HepG2 (cell line): ENCODE results near the gene FHIT. TPM values are rescaled to one million over a fixed set of nuclear protein-coding genes. Genes with fewer than 3 reads are reported as not detected.

ENCODE experiments used
- ATAC-seq: fragments of 200-7000 bp; cut with Tn5 transposase; 3 replicates; pipeline ENCODE4 v1.9.1; 2020; ENCODE audit warnings: mild to moderate bottlenecking, moderate library complexity
- BruUV-seq: library from RNA; stranded (reverse); fragments of 400-500 nt; replicated peaks from 2 replicates; lab custom pipeline; 2021; lab: Mats Ljungman, UMichigan
- CTCF ChIA-PET: fragments of 300-600 bp; formaldehyde crosslinking; extraction: SDS; loops from one replicate; lab custom pipeline; 2021; ENCODE audit warnings: low total read pairs, inconsistent platforms, low intra/inter-chr PET ratio; lab: Yijun Ruan, JAX
- POLR2A ChIA-PET: fragments of 350-600 bp; sonication (Branson Sonifier 250); formaldehyde crosslinking; loops from one replicate; lab custom pipeline; 2020; ENCODE audit warnings: antibody characterized with exemption, inconsistent platforms; lab: Yijun Ruan, JAX
- DNase-seq: peaks from one replicate; pipeline ENCODE4 v3.0.0-alpha.2; 2015; ENCODE audit warnings: low spot score
- FAIRE-seq: peaks from 3 replicates; lab custom pipeline; 2011; peaks lifted over from hg19 to GRCh38; lab: Jason Lieb, UNC
- H2AFZ ChIP-seq: one replicate; pipeline ENCODE4 v1.6.1; 2011; ENCODE audit warnings: low read length, inconsistent platforms
- H3K27ac ChIP-seq: fragments of 300-600 bp; 3 replicates; pipeline ENCODE4 v1.8.0; 2011; ENCODE audit warnings: mixed run types, mild to moderate bottlenecking, mixed read lengths, low read length, inconsistent platforms; ENCODE audit not compliant: insufficient read depth; ENCODE audit errors: extremely low read length
- H3K27me3 ChIP-seq, 2 experiments: fragments of 200-600 bp in 1 of 2; 2 replicates in 1 of 2; 3 replicates in 1 of 2; pipeline versions ENCODE4 v1.6.0 to v1.8.0; 2011; ENCODE audit warnings: low read length in 2 of 2, mild to moderate bottlenecking in 2 of 2, moderate library complexity in 2 of 2, inconsistent platforms in 1 of 2; ENCODE audit not compliant: insufficient read depth in 2 of 2, control insufficient read depth in 1 of 2
- H3K36me3 ChIP-seq, 2 experiments: fragments of 200-600 bp in 1 of 2; replicated peaks in 1 of 2; 2 replicates in 1 of 2; 3 replicates in 1 of 2; pipeline versions ENCODE4 v1.5.1 to v1.8.0; 2011; ENCODE audit warnings: low read length in 2 of 2, inconsistent platforms in 1 of 2; ENCODE audit not compliant: insufficient read depth in 2 of 2, control insufficient read depth in 1 of 2
- H3K4me1 ChIP-seq: 2 replicates; pipeline ENCODE4 v1.5.1; 2012; ENCODE audit warnings: low read length, inconsistent platforms; ENCODE audit not compliant: insufficient read depth
- H3K4me2 ChIP-seq: 2 replicates; pipeline ENCODE4 v1.6.0; 2011; ENCODE audit warnings: low read depth, low read length, inconsistent platforms
- H3K4me3 ChIP-seq, 3 experiments: fragments of 200-600 bp in 1 of 3; sonication (generic), shearing (Covaris generic) in 1 of 3; replicated peaks in 1 of 3; 2 replicates each; pipeline ENCODE4 v1.5.1; 2011 to 2016; ENCODE audit warnings: low read length in 3 of 3, inconsistent platforms in 2 of 3, low read depth in 2 of 3, mild to moderate bottlenecking in 2 of 3, control low read depth in 1 of 3, mixed read lengths in 1 of 3; ENCODE audit not compliant: insufficient read depth in 1 of 3
- H3K79me2 ChIP-seq: one replicate; pipeline ENCODE4 v1.6.1; 2011; ENCODE audit warnings: low read length, inconsistent platforms; ENCODE audit not compliant: insufficient read depth
- H3K9ac ChIP-seq: 2 replicates; pipeline ENCODE4 v1.6.0; 2011; ENCODE audit warnings: mild to moderate bottlenecking, low read depth, low read length, inconsistent platforms; ENCODE audit not compliant: insufficient read depth
- H3K9me3 ChIP-seq: 2 replicates; pipeline ENCODE4 v1.5.1; 2012; ENCODE audit warnings: mild to moderate bottlenecking, low read length
- H4K20me1 ChIP-seq: 2 replicates; pipeline ENCODE4 v1.6.0; 2011; ENCODE audit warnings: inconsistent platforms, mild to moderate bottlenecking, low read length, moderate library complexity; ENCODE audit not compliant: insufficient read depth
- FLYWCH1 ChIP-seq: sonication (generic); formaldehyde crosslinking; IDR thresholded peaks from 2 replicates; pipeline ENCODE4 v1.8.1; 2023; ENCODE audit warnings: mild to moderate bottlenecking, missing genetic modification reagents
- HHEX ChIP-seq: IDR thresholded peaks from 2 replicates; pipeline ENCODE4 v1.6.1; 2016; ENCODE audit warnings: control low read depth
- HNRNPL ChIP-seq: fragments of 200-400 bp; formaldehyde crosslinking; IDR thresholded peaks from 2 replicates; pipeline ENCODE4 v1.6.1; 2017; ENCODE audit warnings: mild to moderate bottlenecking, low read depth, low read length
- JUN ChIP-seq: sonication (generic); formaldehyde crosslinking; IDR thresholded peaks from 2 replicates; pipeline ENCODE4 v1.4.0; 2020; ENCODE audit warnings: mild to moderate bottlenecking, missing genetic modification reagents
- ZNF768 ChIP-seq: sonication (generic); formaldehyde crosslinking; IDR thresholded peaks from 2 replicates; pipeline ENCODE4 v1.4.0; 2020; ENCODE audit warnings: missing genetic modification reagents
- WGBS: methylation state at CpG from one replicate; pipeline ENCODE4 v1.1.6; 2017; ENCODE audit warnings: low lambda C conversion rate; 5-methylcytosine and 5-hydroxymethylcytosine counted together
- in situ Hi-C: cut with HindIII; loops from 2 replicates; pipeline ENCODE4 v1.10.0; 2017; ENCODE audit warnings: low pct_unique_long_range_greater_than_20kb; ENCODE audit not compliant: extremely low pct_ligation_motif_present
- intact Hi-C: fragments of 100-400 bp; cut with micrococcal nuclease; formaldehyde crosslinking; loops from one replicate; pipeline ENCODE4 v1.10.0; 2022; ENCODE audit not compliant: unreplicated experiment
- polyA plus RNA-seq, 8 experiments: library from polyadenylated mRNA; depleted of rRNA in 3 of 8; stranded (reverse) in 7 of 8; unstranded in 1 of 8; fragments of >200 nt; fragmentation: Illumina TruSeq in 4 of 8; extraction: Trizol in 4 of 8; gene quantifications; 2 replicates each; pipeline versions ENCODE4 v1.2.1 to v1.2.3, GENCODE V29; 2011 to 2016; ENCODE audit warnings: low read depth in 4 of 8, missing spikeins in 1 of 8, mixed read lengths in 1 of 8; ENCODE audit not compliant: insufficient read depth in 1 of 8
- total RNA-seq, 5 experiments: library from RNA; depleted of rRNA; stranded (reverse); fragments of >200 nt; fragmentation: Illumina TruSeq; extraction: Trizol; gene quantifications; 2 replicates each; pipeline ENCODE4 v1.2.3, GENCODE V29; 2016; ENCODE audit warnings: low read depth in 1 of 5
- TF ChIP-seq, protein P1 (sequence below): fragments of 450-650 bp; IDR thresholded peaks from 2 replicates; pipeline ENCODE4 v1.6.1; 2017; ENCODE audit warnings: mild to moderate bottlenecking
- TF ChIP-seq, protein P2 (sequence below): sonication (generic); formaldehyde crosslinking; IDR thresholded peaks from 2 replicates; pipeline ENCODE4 v1.8.0; 2022; ENCODE audit warnings: low read depth, missing genetic modification reagents
- TF ChIP-seq, protein P3 (sequence below): sonication (generic); formaldehyde crosslinking; IDR thresholded peaks from 2 replicates; pipeline ENCODE4 v1.5.0; 2020; ENCODE audit warnings: mild to moderate bottlenecking, missing genetic modification reagents
- TF ChIP-seq, protein P4 (sequence below): sonication (generic); formaldehyde crosslinking; IDR thresholded peaks from 2 replicates; pipeline ENCODE4 v1.8.1; 2023; ENCODE audit warnings: mild to moderate bottlenecking, missing genetic modification reagents

FHIT gene
- total and polyA plus RNA-seq, 2 of the 13 experiments (the other 11 are each of a cell fraction or from before 2014, with no cell fraction given): 4.0 to 4.6 TPM

DNA sequence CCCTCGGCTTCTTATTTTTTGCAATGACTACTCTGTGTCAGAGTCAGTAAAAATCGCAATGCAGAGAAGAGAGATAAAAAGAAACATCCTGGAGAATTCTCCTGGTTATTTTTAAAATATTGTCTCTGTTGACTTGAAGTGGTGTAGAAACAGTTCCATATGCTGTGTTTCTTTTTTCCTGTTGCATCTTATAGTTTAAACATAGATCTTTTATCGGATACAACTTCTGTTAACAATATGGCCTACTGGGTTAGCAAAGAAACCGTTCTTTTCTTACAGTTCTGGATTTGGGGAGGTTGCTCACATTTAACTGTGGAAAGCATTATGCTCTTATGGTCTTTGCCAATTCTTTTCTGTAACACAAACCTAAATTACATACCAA is 1432.3 kb downstream of the FHIT start:
- Histone ChIP-seq H3K27ac (no peak overlapping the region), H3K4me3 (no peak overlapping the region), H3K4me2 (no peak overlapping the region), H3K4me1 (peaks cover 16% of the 10 kb centered on the region; the same call in 1 of the 2 replicates), H3K79me2 (no peaks in the 10 kb centered on the region), H2AFZ (no peak overlapping the region), H3K36me3 (no peaks in the 10 kb centered on the region), H3K27me3 (no peaks in the 10 kb centered on the region; a peak in 1 of 5 replicates), H3K9ac (no peak overlapping the region), H3K9me3 (no peaks in the 10 kb centered on the region), H4K20me1 (no peaks in the 10 kb centered on the region)
- ChIA-PET POLR2A (no interaction called here), CTCF (no interaction called here)
- intact Hi-C loops: no loop called here
- in situ Hi-C loops: no loop called here
- ATAC-seq (no peak), FAIRE-seq (no peak), DNase-seq (no peak)
- WGBS: 70% methylated on average over 4 of the region's 4 CpGs
- TF ChIP-seq JUN (CRISPR knock-in tag): no peak
- TF ChIP-seq ZNF768: no peak
- TF ChIP-seq, protein P1, sequence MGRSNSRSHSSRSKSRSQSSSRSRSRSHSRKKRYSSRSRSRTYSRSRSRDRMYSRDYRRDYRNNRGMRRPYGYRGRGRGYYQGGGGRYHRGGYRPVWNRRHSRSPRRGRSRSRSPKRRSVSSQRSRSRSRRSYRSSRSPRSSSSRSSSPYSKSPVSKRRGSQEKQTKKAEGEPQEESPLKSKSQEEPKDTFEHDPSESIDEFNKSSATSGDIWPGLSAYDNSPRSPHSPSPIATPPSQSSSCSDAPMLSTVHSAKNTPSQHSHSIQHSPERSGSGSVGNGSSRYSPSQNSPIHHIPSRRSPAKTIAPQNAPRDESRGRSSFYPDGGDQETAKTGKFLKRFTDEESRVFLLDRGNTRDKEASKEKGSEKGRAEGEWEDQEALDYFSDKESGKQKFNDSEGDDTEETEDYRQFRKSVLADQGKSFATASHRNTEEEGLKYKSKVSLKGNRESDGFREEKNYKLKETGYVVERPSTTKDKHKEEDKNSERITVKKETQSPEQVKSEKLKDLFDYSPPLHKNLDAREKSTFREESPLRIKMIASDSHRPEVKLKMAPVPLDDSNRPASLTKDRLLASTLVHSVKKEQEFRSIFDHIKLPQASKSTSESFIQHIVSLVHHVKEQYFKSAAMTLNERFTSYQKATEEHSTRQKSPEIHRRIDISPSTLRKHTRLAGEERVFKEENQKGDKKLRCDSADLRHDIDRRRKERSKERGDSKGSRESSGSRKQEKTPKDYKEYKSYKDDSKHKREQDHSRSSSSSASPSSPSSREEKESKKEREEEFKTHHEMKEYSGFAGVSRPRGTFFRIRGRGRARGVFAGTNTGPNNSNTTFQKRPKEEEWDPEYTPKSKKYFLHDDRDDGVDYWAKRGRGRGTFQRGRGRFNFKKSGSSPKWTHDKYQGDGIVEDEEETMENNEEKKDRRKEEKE: no peak
- TF ChIP-seq, protein P2, sequence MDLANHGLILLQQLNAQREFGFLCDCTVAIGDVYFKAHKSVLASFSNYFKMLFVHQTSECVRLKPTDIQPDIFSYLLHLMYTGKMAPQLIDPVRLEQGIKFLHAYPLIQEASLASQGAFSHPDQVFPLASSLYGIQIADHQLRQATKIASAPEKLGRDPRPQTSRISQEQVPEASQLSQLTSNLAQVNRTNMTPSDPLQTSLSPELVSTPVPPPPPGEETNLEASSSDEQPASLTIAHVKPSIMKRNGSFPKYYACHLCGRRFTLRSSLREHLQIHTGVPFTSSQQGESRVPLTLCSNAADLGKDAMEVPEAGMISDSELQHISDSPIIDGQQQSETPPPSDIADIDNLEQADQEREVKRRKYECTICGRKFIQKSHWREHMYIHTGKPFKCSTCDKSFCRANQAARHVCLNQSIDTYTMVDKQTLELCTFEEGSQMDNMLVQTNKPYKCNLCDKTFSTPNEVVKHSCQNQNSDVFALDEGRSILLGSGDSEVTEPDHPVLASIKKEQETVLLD (CRISPR knock-in tag): no peak
- TF ChIP-seq FLYWCH1: no peak
- no peak for TF ChIP-seq HNRNPL
- TF ChIP-seq HHEX (CRISPR knock-in tag): no peak
- TF ChIP-seq, protein P3, sequence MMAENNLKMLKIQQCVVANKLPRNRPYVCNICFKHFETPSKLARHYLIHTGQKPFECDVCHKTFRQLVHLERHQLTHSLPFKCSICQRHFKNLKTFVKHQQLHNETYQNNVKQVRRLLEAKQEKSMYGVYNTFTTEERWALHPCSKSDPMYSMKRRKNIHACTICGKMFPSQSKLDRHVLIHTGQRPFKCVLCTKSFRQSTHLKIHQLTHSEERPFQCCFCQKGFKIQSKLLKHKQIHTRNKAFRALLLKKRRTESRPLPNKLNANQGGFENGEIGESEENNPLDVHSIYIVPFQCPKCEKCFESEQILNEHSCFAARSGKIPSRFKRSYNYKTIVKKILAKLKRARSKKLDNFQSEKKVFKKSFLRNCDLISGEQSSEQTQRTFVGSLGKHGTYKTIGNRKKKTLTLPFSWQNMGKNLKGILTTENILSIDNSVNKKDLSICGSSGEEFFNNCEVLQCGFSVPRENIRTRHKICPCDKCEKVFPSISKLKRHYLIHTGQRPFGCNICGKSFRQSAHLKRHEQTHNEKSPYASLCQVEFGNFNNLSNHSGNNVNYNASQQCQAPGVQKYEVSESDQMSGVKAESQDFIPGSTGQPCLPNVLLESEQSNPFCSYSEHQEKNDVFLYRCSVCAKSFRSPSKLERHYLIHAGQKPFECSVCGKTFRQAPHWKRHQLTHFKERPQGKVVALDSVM (CRISPR knock-in tag): no peak
- TF ChIP-seq, protein P4, sequence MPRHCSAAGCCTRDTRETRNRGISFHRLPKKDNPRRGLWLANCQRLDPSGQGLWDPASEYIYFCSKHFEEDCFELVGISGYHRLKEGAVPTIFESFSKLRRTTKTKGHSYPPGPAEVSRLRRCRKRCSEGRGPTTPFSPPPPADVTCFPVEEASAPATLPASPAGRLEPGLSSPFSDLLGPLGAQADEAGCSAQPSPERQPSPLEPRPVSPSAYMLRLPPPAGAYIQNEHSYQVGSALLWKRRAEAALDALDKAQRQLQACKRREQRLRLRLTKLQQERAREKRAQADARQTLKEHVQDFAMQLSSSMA: no peak
- BruUV-seq: no TSS peak
